Esophagus (tissue), 2 donors: Measurements from ENCODE around the gene LBHD2. TPM values are rescaled to one million over a fixed set of nuclear protein-coding genes. Genes with fewer than 3 reads are reported as not detected.
A peak's percentile ranks its signal among the peaks of the same experiment; 100 is the strongest.
"Not testable (repeated sequence)": the region's sequence is repeated elsewhere in the genome, so short reads cannot be mapped to it uniquely, and the experiment has no call there.

Experiments
- H3K27ac ChIP-seq, 2 donors: one replicate each; pipeline ENCODE4 v1.5.1; 2013; ENCODE audit warnings: low read depth in 2 of 2, mild to moderate bottlenecking in 2 of 2, inconsistent platforms in 1 of 2, low read length in 1 of 2, moderate library complexity in 1 of 2
- H3K27me3 ChIP-seq, 2 donors: one replicate each; pipeline ENCODE4 v1.6.1; 2013; ENCODE audit warnings: low read length in 2 of 2, control low read depth in 1 of 2, mild to moderate bottlenecking in 1 of 2; ENCODE audit not compliant: insufficient read depth in 2 of 2, control insufficient read depth in 1 of 2
- H3K36me3 ChIP-seq, 2 donors: one replicate each; pipeline ENCODE4 v1.6.1; 2013; ENCODE audit warnings: low read length in 1 of 2; ENCODE audit not compliant: control insufficient read depth in 2 of 2, insufficient read depth in 2 of 2
- H3K4me1 ChIP-seq, 2 donors: one replicate each; pipeline ENCODE4 v1.6.1; 2013; ENCODE audit warnings: low read length in 1 of 2; ENCODE audit not compliant: control insufficient read depth in 2 of 2, insufficient read depth in 2 of 2
- H3K4me3 ChIP-seq, 2 donors: one replicate each; pipeline ENCODE4 v1.5.1; 2013; ENCODE audit warnings: low read length in 2 of 2, mild to moderate bottlenecking in 2 of 2, low read depth in 1 of 2, moderate library complexity in 1 of 2
- H3K9me3 ChIP-seq, 2 donors: one replicate each; pipeline ENCODE4 v1.6.1; 2013; ENCODE audit warnings: mild to moderate bottlenecking in 2 of 2, low read depth in 1 of 2, low read length in 1 of 2, moderate library complexity in 1 of 2; ENCODE audit not compliant: control insufficient read depth in 2 of 2, insufficient read depth in 1 of 2
- WGBS, 2 donors: extraction: QIAGEN DNeasy Blood & Tissue Kit; methylation state at CpG; one replicate each; pipeline ENCODE4 v1.1.7; 2013; 5-methylcytosine and 5-hydroxymethylcytosine counted together
- polyA plus RNA-seq, 2 donors: library from polyadenylated mRNA; stranded (reverse); fragments of 200-250 nt; gene quantifications; one replicate each; pipeline ENCODE4 v1.2.3, GENCODE V29; 2013
- donor health status: healthy with polysubstance abuse.
- donor health status: Bipolar disorder and iron deficiency.

Gene LBHD2
- polyA plus RNA-seq, 2 donors: not detected

DNA sequence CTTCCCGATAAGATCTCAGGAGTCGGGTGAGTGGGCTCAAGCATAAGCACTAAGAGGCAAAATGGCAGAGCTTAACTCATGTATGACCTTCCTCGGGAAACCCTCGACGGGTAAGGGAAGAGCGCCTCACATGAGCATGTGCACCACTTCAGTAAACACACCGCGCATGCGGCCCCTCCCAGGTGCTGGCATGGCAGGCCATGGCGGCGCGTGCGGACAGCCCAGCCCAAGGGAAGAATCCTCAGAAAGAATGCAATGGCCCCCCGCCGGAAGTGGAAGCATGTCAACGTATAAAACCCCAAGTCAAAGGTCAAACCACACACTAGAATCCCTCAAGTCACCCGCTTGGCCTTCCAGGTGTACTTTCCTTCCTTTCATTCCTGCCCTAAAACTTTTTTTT is 32.6 kb downstream of the LBHD2 start:
- H3K9me3 ChIP-seq: peaks cover 0 to 2% of the 10 kb centered on the region in 2 donors
- H3K27me3 ChIP-seq: no peaks in the 10 kb centered on the region
- H3K4me3 ChIP-seq: no peak overlapping the region
- 85 to 89% methylated on average over 17 of the region's 17 CpGs for WGBS, 2 donors
- H3K4me1 ChIP-seq: peaks cover 10 to 25% of the 10 kb centered on the region in 2 donors
- no peaks in the 10 kb centered on the region for H3K36me3 ChIP-seq
- no peak overlapping the region for H3K27ac ChIP-seq

DNA sequence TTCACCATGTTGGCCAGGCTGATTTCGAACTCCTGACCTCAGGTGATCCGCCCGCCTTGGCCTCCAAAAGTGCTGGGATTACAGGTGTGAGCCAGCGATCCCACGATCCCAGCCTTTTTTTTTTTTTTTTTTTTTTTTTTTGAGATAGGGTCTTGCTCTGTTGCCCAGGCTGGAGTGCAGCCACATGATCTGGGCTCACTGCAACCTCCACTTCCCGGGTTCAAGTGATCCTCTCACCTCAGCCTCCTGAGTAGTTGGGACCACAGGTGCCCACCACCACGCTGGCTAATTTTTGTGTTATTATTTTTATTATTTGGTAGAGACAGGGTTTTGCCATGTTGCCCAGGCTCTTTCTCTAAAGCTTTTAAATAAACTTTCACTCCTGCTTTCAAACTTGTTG is 33.5 kb downstream of the LBHD2 start:
- H3K27me3 ChIP-seq, H3K9me3 ChIP-seq, H3K27ac ChIP-seq, H3K4me3 ChIP-seq, H3K36me3 ChIP-seq: not testable (repeated sequence)
- 94% methylated on average over 7 of the region's 7 CpGs for WGBS, 2 donors
- peaks cover 13 to 23% of the 10 kb centered on the region in 2 donors for H3K4me1 ChIP-seq

GRCh38 chr14:103118018-103118662 is 34.1 kb downstream of the LBHD2 start:
- Histone ChIP-seq H3K36me3 (no peaks in the 10 kb centered on the region), H3K4me1 (peaks cover 16 to 25% of the 10 kb centered on the region in 2 donors), H3K4me3 (no peak overlapping the region), H3K9me3 (peaks cover 0 to 2% of the 10 kb centered on the region in 2 donors), H3K27ac (peak overlapping the region; percentile 61 to 66), H3K27me3 (no peaks in the 10 kb centered on the region)
- 46 to 58% methylated on average over 9 of the region's 10 CpGs for WGBS, 2 donors

- Histone ChIP-seq H3K36me3 (no peaks in the 10 kb centered on the region), H3K9me3 (peaks cover 0 to 2% of the 10 kb centered on the region in 2 donors), H3K27me3 (no peaks in the 10 kb centered on the region), H3K4me1 (peaks cover 16 to 27% of the 10 kb centered on the region in 2 donors), H3K4me3 (no peak overlapping the region), H3K27ac (peak overlapping the region; percentile 61 to 66)
- 76 to 85% methylated on average over 8 to 9 of the region's 9 CpGs for WGBS, 2 donors
Measured at GRCh38 chr14:103118663-103119404, 34.8 kb downstream of the LBHD2 start.

DNA sequence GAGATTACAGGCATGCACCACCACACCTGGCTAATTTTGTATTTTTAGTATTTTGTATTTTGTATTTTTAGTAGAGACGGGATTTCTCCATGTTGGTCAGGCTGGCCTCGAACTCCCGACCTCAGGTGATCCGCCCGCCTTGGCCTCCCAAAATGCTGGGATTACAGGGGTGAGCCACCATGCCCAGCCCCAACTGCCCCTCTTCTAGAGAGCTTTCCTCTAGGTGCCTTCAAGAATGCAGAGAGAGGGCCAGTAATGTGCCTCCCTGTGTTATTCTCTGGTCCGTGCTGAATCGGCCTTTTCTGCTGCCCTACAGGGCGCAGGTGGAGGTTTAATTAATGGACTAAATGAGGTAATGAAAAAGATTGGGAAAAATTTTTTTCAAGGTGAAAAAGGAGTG is 35.5 kb downstream of the LBHD2 start:
- H3K4me1 ChIP-seq: peaks cover 23 to 33% of the 10 kb centered on the region in 2 donors
- not testable (repeated sequence) for H3K36me3 ChIP-seq, H3K4me3 ChIP-seq, H3K27ac ChIP-seq, H3K27me3 ChIP-seq, H3K9me3 ChIP-seq
- 95% methylated on average over 8 of the region's 8 CpGs for WGBS, 2 donors

- no peaks in the 10 kb centered on the region for H3K27me3 ChIP-seq
- no peak overlapping the region for H3K4me3 ChIP-seq
- peak overlapping the region; percentile 85 to 92 for H3K27ac ChIP-seq
- WGBS, 2 donors: 27 to 32% methylated on average over 17 to 18 of the region's 18 CpGs
- H3K4me1 ChIP-seq: peaks cover 26 to 37% of the 10 kb centered on the region in 2 donors
- no peaks in the 10 kb centered on the region for H3K36me3 ChIP-seq
- peaks cover 0 to 2% of the 10 kb centered on the region in 2 donors for H3K9me3 ChIP-seq
Measured at GRCh38 chr14:103121121-103121845, 37.3 kb downstream of the LBHD2 start.

GRCh38 chr14:103121846-103122584 is 38.0 kb downstream of the LBHD2 start:
- 7 to 11% methylated on average over 23 of the region's 23 CpGs for WGBS, 2 donors
- Histone ChIP-seq H3K4me3 (no peak overlapping the region), H3K27me3 (no peaks in the 10 kb centered on the region), H3K9me3 (peaks cover 0 to 2% of the 10 kb centered on the region in 2 donors), H3K4me1 (peaks cover 26 to 42% of the 10 kb centered on the region in 2 donors), H3K27ac (peak overlapping the region; percentile 85 to 92), H3K36me3 (peaks cover 0 to 3% of the 10 kb centered on the region in 2 donors)

- Histone ChIP-seq H3K27ac (peak overlapping the region; percentile 85 to 92), H3K27me3 (no peaks in the 10 kb centered on the region), H3K9me3 (peaks cover 0 to 2% of the 10 kb centered on the region in 2 donors), H3K4me3 (peak overlapping the region in 1 of 2 donors; percentile 33), H3K4me1 (peaks cover 29 to 45% of the 10 kb centered on the region in 2 donors), H3K36me3 (peaks cover 0 to 3% of the 10 kb centered on the region in 2 donors)
- WGBS, 2 donors: 34 to 35% methylated on average over 15 of the region's 15 CpGs
Measured at GRCh38 chr14:103122585-103122946, 38.6 kb downstream of the LBHD2 start.
